OCI-LY7 (cell line): ENCODE results near the gene RAB10. TPM values are rescaled to one million over a fixed set of nuclear protein-coding genes. Genes with fewer than 3 reads are reported as not detected.

Experiments used
- BruUV-seq: library from RNA; stranded (reverse); fragments of 400-500 nt; replicated peaks from 2 replicates; lab custom pipeline; 2021; lab: Mats Ljungman, UMichigan
- CTCF ChIA-PET: fragments of 300-600 bp; sonication (Branson Sonifier 250); formaldehyde crosslinking; loops from one replicate; lab custom pipeline; 2022; ENCODE audit warnings: antibody characterized with exemption; ENCODE audit not compliant: unreplicated experiment; lab: Charles Lee
- POLR2A ChIA-PET: fragments of 300-600 bp; sonication (Branson Sonifier 250); formaldehyde crosslinking; loops from one replicate; lab custom pipeline; 2022; ENCODE audit warnings: antibody characterized with exemption; lab: Charles Lee
- DNase-seq: peaks from one replicate; pipeline ENCODE4 v3.0.0-alpha.2; 2015; ENCODE audit warnings: low spot score
- H2AFZ ChIP-seq: fragments of 200-600 bp; sonication (generic), shearing (Covaris generic); 2 replicates; pipeline ENCODE4 v1.6.1; 2014; ENCODE audit warnings: mild to moderate bottlenecking, antibody characterized with exemption, low read length, moderate library complexity
- H3K27ac ChIP-seq: fragments of 200-600 bp; sonication (generic); 2 replicates; pipeline ENCODE4 v1.5.1; 2014; ENCODE audit warnings: mixed run types, low read depth, mild to moderate bottlenecking, moderate library complexity, low read length, inconsistent platforms; ENCODE audit not compliant: poor library complexity, severe bottlenecking
- H3K36me3 ChIP-seq: fragments of 200-600 bp; sonication (generic); 2 replicates; pipeline ENCODE4 v1.6.1; 2014; ENCODE audit warnings: mild to moderate bottlenecking, antibody characterized with exemption, low read length, moderate library complexity, mixed read lengths; ENCODE audit not compliant: insufficient read depth
- H3K4me1 ChIP-seq: fragments of 200-600 bp; sonication (generic); 2 replicates; pipeline ENCODE4 v1.5.1; 2014; ENCODE audit warnings: mild to moderate bottlenecking, low read length; ENCODE audit not compliant: insufficient read depth, poor library complexity, severe bottlenecking
- H3K4me2 ChIP-seq: fragments of 200-600 bp; sonication (generic); 2 replicates; pipeline ENCODE4 v1.6.1; 2014; ENCODE audit warnings: mild to moderate bottlenecking, low read length
- H3K4me3 ChIP-seq: fragments of 200-600 bp; sonication (generic); 2 replicates; pipeline ENCODE4 v1.5.1; 2014; ENCODE audit warnings: mild to moderate bottlenecking, low read depth, low read length; ENCODE audit not compliant: poor library complexity, severe bottlenecking
- H3K79me2 ChIP-seq: fragments of 200-600 bp; sonication (generic); 2 replicates; pipeline ENCODE4 v1.6.1; 2016; ENCODE audit warnings: low read depth, mild to moderate bottlenecking, low read length, moderate library complexity, mixed read lengths; ENCODE audit not compliant: insufficient read depth
- H3K9me2 ChIP-seq: fragments of 200-600 bp; sonication (generic); 2 replicates; pipeline ENCODE4 v1.6.1; 2016; ENCODE audit warnings: mild to moderate bottlenecking, low read length, mixed read lengths; ENCODE audit not compliant: insufficient read depth
- H3K9me3 ChIP-seq: fragments of 200-600 bp; sonication (generic); 2 replicates; pipeline ENCODE4 v1.6.1; 2014; ENCODE audit warnings: mild to moderate bottlenecking, mixed run types, low read length, mixed read lengths
- H4K20me1 ChIP-seq: fragments of 200-600 bp; sonication (generic); 2 replicates; pipeline ENCODE4 v1.6.1; 2014; ENCODE audit warnings: mild to moderate bottlenecking, antibody characterized with exemption, low read length, moderate library complexity, mixed read lengths; ENCODE audit not compliant: insufficient read depth
- EZH2phosphoT487 ChIP-seq: fragments of 200-600 bp; sonication (generic); IDR thresholded peaks from 2 replicates; pipeline ENCODE4 v1.6.1; 2018; ENCODE audit warnings: low read depth, borderline replicate concordance, mild to moderate bottlenecking, mixed run types, antibody characterized with exemption, low read length, moderate library complexity, mixed read lengths
- intact Hi-C: fragments of 100-400 bp; cut with micrococcal nuclease; formaldehyde crosslinking; loops from one replicate; pipeline ENCODE4 v1.10.0; 2022; ENCODE audit not compliant: unreplicated experiment
- total RNA-seq, 2 experiments: library from RNA; depleted of rRNA in 1 of 2; stranded (reverse); fragments of >200 nt in 1 of 2; shearing (Covaris generic) in 1 of 2; gene quantifications; 2 replicates each; pipeline ENCODE4 v1.2.3, GENCODE V29; 2014 to 2022
- TF ChIP-seq, protein P1 (sequence below): fragments of 200-600 bp; sonication (generic); conservative IDR thresholded peaks from 2 replicates; pipeline ENCODE4 v1.5.1; 2014; ENCODE audit warnings: mild to moderate bottlenecking, antibody characterized with exemption, low read length, moderate library complexity, mixed read lengths

Gene RAB10
- total RNA-seq, 2 experiments from 2014 or later = 58.3 to 96.7 TPM

DNA sequence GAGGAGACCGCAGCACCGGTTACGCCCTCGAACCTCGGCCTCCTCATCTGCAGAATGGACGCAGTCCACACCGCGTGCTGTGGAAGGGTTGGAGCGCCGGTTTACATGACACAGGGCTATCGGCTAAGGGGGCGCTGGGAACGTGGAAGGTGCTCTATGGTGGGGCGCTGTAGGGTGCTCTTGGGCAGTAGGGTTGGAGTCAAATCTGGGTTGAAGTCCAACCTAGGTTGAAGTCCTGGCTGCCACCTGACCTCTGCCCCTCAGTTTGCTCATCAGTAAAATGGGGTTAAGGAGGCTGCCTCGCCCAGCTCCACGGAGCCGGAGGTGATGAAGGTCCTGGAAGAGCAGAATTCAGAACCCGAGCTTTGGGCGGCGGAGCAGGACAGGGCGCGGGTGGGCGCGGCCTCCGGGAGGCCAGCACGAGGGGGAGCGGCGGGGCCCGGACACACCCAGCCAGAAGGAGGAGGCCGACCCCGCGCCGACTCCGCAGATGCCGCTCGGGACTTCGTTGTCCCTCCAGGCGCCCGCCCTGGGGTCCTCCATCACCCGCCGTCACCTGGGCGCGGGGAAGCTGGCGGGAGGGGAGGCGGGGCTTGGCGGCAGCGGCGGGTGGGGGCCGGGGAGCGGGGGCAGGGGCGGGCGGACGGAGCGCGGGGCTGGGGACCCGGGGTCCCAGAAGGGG is 138.4 kb downstream of the RAB10 start:
- H3K9me3 ChIP-seq = no peaks in the 10 kb centered on the region
- no peaks in the 10 kb centered on the region for H3K4me1 ChIP-seq
- no peak overlapping the region for H2AFZ ChIP-seq
- H4K20me1 ChIP-seq = no peaks in the 10 kb centered on the region
- H3K4me2 ChIP-seq = no peak overlapping the region
- POLR2A ChIA-PET = no interaction called here
- H3K79me2 ChIP-seq = no peaks in the 10 kb centered on the region
- H3K9me2 ChIP-seq = no peaks in the 10 kb centered on the region
- DNase-seq = no peak
- no peak for TF ChIP-seq EZH2phosphoT487
- TF ChIP-seq, protein P1, sequence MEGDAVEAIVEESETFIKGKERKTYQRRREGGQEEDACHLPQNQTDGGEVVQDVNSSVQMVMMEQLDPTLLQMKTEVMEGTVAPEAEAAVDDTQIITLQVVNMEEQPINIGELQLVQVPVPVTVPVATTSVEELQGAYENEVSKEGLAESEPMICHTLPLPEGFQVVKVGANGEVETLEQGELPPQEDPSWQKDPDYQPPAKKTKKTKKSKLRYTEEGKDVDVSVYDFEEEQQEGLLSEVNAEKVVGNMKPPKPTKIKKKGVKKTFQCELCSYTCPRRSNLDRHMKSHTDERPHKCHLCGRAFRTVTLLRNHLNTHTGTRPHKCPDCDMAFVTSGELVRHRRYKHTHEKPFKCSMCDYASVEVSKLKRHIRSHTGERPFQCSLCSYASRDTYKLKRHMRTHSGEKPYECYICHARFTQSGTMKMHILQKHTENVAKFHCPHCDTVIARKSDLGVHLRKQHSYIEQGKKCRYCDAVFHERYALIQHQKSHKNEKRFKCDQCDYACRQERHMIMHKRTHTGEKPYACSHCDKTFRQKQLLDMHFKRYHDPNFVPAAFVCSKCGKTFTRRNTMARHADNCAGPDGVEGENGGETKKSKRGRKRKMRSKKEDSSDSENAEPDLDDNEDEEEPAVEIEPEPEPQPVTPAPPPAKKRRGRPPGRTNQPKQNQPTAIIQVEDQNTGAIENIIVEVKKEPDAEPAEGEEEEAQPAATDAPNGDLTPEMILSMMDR = no peak
- no peak overlapping the region for H3K4me3 ChIP-seq
- CTCF ChIA-PET = interaction anchor here (0.5 kb wide), 1 partner anchor 9 kb away, joined by 3 read pairs; no protein-coding TSS in a partner anchor
- no peaks in the 10 kb centered on the region for H3K36me3 ChIP-seq
- intact Hi-C loops = no loop called here
- no TSS peak for BruUV-seq
- no peak overlapping the region for H3K27ac ChIP-seq

DNA sequence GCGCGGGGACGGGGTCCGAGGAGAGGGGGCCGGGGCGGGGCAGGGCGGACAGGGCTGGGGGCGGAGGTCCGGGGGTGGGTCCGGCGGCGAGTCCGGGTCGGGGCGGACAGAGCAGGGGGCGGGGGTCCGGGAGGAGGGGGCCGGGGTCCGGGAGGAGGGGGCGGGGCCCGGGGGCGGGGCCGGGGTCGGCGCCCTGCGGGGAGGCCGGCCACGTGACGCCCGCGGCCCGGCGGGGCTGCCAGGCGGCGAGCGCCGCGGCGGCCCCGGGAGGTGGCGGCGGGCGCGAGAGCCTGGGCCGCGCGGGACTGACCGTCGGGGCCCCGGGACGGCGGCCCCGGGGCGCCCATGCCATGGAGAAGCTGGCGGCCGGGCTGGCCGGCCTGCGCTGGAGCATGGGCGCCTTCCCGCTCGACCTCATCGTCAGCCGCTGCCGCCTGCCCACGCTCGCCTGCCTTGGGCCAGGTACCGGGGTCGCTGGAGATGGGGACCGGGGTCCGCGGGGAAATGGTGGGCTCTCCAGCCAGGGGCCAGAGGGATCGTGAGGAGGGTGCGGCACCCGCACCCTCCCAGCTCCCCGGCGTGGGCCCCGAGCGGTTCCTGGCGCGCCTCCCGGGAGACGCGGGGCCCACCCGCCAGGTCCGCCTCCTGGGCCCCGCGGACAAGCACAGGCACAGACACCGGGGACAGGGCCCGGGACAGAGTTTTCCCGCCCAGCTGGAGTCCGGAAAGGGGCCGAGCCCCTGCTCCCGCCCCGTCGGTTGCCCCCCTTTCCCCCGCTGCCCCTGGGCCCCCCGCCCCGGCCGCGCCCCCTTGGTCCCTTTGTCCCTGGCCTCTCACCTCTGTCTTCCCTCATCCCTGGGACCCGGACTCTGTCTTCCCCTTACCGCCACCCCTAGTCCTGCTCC is 139.2 kb downstream of the RAB10 start, which contains the start of gene GAREM2:
GAREM2 (plus strand) TSS at position 218 of the 905 bp plus-strand sequence; CDS start at position 351, 133 bp downstream.
- H3K9me2 ChIP-seq = no peaks in the 10 kb centered on the region
- H3K27ac ChIP-seq = no peak within 1 kb of the TSS
- ChIA-PET CTCF (interaction anchor here (0.5 kb wide), 1 partner anchor 9 kb away, joined by 3 read pairs; no protein-coding TSS in a partner anchor), POLR2A (no interaction called here)
- no peak for TF ChIP-seq EZH2phosphoT487
- TF ChIP-seq, protein P1 = no peak
- H3K4me3 ChIP-seq = no peak within 1 kb of the TSS
- H3K9me3 ChIP-seq = no peaks in the 10 kb centered on the region
- no peaks in the 10 kb centered on the region for H3K4me1 ChIP-seq
- no TSS peak for BruUV-seq
- H3K36me3 ChIP-seq = no peaks in the 10 kb centered on the region
- H4K20me1 ChIP-seq = no peaks in the 10 kb centered on the region
- DNase-seq = no peak
- intact Hi-C loops = no loop called here
- peak within 1 kb of the TSS; percentile 44; the same call in 1 of the 2 replicates for H3K4me2 ChIP-seq
- no peaks in the 10 kb centered on the region for H3K79me2 ChIP-seq
- no peak within 1 kb of the TSS for H2AFZ ChIP-seq
